Measurements from ENCODE around the gene XDH. TPM values are rescaled to one million over a fixed set of nuclear protein-coding genes. Genes with fewer than 3 reads are reported as not detected.

The XDH gene
- total and polyA plus RNA-seq, 8 donors = 0.05 to 2.1 (median 0.25) TPM

DNA sequence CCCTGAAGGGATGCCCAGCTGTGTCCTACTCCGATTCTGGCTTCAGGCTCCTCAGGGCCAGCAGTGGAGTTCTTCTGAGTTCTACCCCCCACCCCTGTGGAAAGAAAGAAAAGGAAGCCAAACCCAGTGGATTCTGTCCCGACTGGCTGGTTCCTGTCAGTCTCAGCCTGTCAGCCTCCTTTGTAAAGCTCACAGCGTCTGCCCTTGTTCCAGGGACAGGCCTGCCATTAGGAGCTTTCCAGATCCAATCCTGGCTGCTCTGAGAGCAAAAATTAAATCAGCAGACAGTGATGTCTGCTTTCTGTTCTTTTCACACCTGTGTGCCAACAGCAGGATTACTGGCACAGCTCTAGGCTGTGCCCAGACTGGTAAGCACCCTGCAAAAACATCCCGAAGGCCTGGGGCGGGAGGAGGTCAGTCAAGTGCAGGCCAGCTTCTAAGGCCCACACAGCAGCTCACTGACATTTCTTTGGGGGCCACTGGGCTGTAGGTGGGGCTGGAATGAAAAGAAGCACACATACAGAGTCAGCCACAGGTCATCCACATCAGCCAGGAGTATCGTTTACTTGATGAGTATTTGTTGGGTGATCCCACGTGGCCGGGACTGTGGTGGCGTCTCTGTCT is 111.5 kb downstream of the XDH start:
- ATAC-seq = no peak
- Histone ChIP-seq H3K9me3 (no peaks in the 10 kb centered on the region), H3K4me3 (no peak overlapping the region), H3K27ac (no peak overlapping the region), H3K27me3 (no peaks in the 10 kb centered on the region), H3K4me1 (peaks cover 0 to 1% of the 10 kb centered on the region in 2 donors), H3K36me3 (no peaks in the 10 kb centered on the region)
- intact Hi-C loops (cut with DNase I) = no loop called here
- peak in 2 of 4 donors; percentile 75 to 84 for DNase-seq
- TF ChIP-seq, protein P1, sequence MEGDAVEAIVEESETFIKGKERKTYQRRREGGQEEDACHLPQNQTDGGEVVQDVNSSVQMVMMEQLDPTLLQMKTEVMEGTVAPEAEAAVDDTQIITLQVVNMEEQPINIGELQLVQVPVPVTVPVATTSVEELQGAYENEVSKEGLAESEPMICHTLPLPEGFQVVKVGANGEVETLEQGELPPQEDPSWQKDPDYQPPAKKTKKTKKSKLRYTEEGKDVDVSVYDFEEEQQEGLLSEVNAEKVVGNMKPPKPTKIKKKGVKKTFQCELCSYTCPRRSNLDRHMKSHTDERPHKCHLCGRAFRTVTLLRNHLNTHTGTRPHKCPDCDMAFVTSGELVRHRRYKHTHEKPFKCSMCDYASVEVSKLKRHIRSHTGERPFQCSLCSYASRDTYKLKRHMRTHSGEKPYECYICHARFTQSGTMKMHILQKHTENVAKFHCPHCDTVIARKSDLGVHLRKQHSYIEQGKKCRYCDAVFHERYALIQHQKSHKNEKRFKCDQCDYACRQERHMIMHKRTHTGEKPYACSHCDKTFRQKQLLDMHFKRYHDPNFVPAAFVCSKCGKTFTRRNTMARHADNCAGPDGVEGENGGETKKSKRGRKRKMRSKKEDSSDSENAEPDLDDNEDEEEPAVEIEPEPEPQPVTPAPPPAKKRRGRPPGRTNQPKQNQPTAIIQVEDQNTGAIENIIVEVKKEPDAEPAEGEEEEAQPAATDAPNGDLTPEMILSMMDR (IDR thresholded peaks at IDR 0.05) = no peak

DNA sequence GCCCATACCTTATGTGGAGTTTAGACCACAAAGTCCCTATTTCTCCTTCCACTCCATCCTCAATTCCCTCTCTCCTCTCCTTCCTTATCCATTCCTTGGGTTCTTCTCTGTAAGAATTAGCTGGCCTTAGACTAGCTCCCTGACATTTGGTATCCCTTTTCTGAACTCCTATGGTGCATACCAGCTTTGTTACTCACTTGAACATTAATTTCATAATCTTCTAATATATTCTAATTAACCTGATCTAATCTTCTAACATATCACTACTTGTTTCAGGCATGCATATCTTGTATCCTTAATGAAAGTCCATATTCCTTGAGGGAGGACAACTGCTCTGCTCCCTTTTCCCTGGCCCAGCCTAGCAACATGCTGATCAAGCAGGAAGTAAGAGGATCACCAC is 114.2 kb downstream of the XDH start:
- H3K36me3 ChIP-seq = no peaks in the 10 kb centered on the region
- ATAC-seq (no peak), DNase-seq (no peak)
- no peak overlapping the region for H3K4me3 ChIP-seq
- H3K27me3 ChIP-seq = no peaks in the 10 kb centered on the region
- no peaks in the 10 kb centered on the region for H3K9me3 ChIP-seq
- intact Hi-C loops (cut with DNase I) = no loop called here
- H3K4me1 ChIP-seq = peaks cover 0 to 8% of the 10 kb centered on the region in 2 donors
- TF ChIP-seq, protein P1 (IDR thresholded peaks at IDR 0.05) = no peak
- no peak overlapping the region for H3K27ac ChIP-seq

DNA sequence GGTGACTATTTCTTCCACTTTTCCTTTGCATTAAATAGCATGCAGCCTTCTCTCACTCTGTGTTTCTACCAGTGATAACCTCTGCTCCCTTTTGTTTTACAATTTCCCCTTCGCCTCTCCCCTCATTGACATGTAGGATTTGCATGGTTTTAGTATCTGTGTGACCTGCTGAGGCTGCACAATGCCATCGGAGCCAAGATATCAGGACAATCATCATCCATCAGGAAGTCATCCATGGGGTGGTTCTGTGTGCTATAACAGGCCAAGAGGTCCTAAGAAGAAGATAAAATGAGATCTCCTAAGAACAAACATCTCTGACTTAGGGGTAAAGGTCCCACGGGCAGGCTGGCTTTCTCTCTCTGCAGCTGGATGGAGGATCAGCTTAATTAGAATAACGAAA is 115.0 kb downstream of the XDH start:
- H3K9me3 ChIP-seq = no peaks in the 10 kb centered on the region
- no peak overlapping the region for H3K27ac ChIP-seq
- no peak overlapping the region for H3K4me3 ChIP-seq
- H3K36me3 ChIP-seq = no peaks in the 10 kb centered on the region
- H3K27me3 ChIP-seq = no peaks in the 10 kb centered on the region
- ATAC-seq = no peak
- peaks cover 0 to 8% of the 10 kb centered on the region in 2 donors for H3K4me1 ChIP-seq
- no peak for DNase-seq
- TF ChIP-seq, protein P1 (IDR thresholded peaks at IDR 0.05) = no peak
- intact Hi-C loops (cut with DNase I) = no loop called here

DNA sequence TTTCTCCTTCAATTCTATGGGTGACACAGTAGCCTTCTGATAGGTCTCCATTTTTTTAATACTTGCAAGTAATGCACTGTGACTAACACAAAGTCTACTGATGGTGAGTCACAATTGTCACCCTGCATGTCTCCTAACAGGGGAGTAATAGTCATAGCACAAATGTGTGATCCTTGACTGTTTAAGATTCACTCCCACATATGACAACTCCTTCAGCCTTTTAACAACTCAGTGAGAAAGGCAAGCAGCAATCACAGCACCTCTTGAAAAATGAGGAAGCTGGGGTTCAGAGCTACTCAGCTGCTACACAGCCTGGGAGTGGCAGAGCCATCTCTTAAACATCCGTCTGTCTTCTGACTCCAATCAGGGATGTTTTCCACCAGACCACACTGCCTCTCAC is 116.8 kb downstream of the XDH start:
- intact Hi-C loops (cut with DNase I) = no loop called here
- no peak overlapping the region for H3K4me3 ChIP-seq
- no peaks in the 10 kb centered on the region for H3K36me3 ChIP-seq
- no peaks in the 10 kb centered on the region for H3K27me3 ChIP-seq
- DNase-seq = no peak
- H3K27ac ChIP-seq = peak overlapping the region in 1 of 2 donors; percentile 30
- H3K4me1 ChIP-seq = peaks cover 0 to 8% of the 10 kb centered on the region in 2 donors
- ATAC-seq = peak; percentile 15
- no peaks in the 10 kb centered on the region for H3K9me3 ChIP-seq
- TF ChIP-seq, protein P1 (IDR thresholded peaks at IDR 0.05) = no peak

DNA sequence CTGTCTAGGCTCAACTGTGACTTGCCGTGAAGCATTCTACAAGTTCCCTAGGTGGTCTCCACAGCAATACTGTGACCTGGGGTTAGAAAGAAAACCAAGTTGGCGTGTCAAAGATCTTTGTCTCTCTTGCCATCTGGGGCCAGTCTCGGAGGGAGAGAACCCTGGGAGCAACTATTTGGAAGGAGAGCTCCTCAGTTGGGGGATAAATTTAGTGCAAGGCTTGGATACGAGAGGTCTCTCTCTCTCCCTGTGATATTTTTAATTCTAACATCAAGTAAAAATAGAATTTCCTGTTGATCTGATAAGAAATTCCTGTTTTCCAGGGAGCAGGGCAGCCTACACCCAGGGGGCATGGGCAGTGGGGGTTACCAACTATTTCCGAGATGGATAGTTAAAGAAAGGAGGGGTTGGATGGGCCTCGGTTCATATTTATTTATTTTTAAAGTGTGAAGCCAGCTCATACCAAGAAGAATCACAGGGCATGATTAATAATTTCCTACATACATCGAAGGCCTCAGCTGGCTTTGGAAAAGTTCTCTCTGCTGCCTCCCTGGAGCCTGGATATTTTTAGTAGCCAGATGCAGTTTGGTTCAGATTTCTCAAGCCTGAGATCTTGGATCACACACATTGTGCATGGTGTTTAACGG is 117.8 kb downstream of the XDH start:
- H3K36me3 ChIP-seq = no peaks in the 10 kb centered on the region
- H3K9me3 ChIP-seq = no peaks in the 10 kb centered on the region
- peak overlapping the region; percentile 35 for H3K27ac ChIP-seq
- ATAC-seq = no peak
- no peaks in the 10 kb centered on the region for H3K27me3 ChIP-seq
- intact Hi-C loops (cut with DNase I) = no loop called here
- TF ChIP-seq, protein P1 (IDR thresholded peaks at IDR 0.05) = no peak
- no peak for DNase-seq
- peaks cover 0 to 8% of the 10 kb centered on the region in 2 donors for H3K4me1 ChIP-seq
- no peak overlapping the region for H3K4me3 ChIP-seq

Data from left lung (tissue), 10 donors.